ENCODE results near the gene CDH4. TPM values are rescaled to one million over a fixed set of nuclear protein-coding genes. Genes with fewer than 3 reads are reported as not detected.

The CDH4 gene
- total and polyA plus RNA-seq, 2 of the 8 experiments (the other 6 are each of a cell fraction or from before 2014, with no cell fraction given): 4.3 to 7.9 TPM

- Histone ChIP-seq H3K36me3 (ENCODE audit: control insufficient read depth in 2 of 4, insufficient read depth in 4 of 4, low read length in 3 of 4) (no peaks in the 10 kb centered on the region), H4K8ac (ENCODE audit: extremely low read depth, insufficient read depth, low read length) (no peak overlapping the region), H2AK5ac (ENCODE audit: low read depth, low read length) (peak overlapping the region; percentile 94), H3K14ac (ENCODE audit: insufficient read length) (no peak overlapping the region), H3K79me2 (ENCODE audit: control insufficient read depth in 1 of 2, insufficient read depth in 2 of 2, low read length in 2 of 2) (no peaks in the 10 kb centered on the region; a peak in 1 of 4 replicates), H3K4me2 (ENCODE audit: insufficient read depth in 1 of 2, low read depth in 2 of 2, low read length in 2 of 2) (no peak overlapping the region), H3K56ac (replicated peaks; ENCODE audit: insufficient read length, low read depth, low read length) (no peak overlapping the region), H3K79me1 (ENCODE audit: low read depth, low read length) (no peaks in the 10 kb centered on the region), H2BK120ac (replicated peaks; ENCODE audit: low read depth, low read length) (peak overlapping the region; percentile 56), H3K27me3 (replicated peaks in 1 of 4; ENCODE audit: control insufficient read depth in 3 of 4, extremely low read depth in 1 of 4, insufficient read depth in 3 of 4, low read length in 3 of 4) (no peaks in the 10 kb centered on the region), H4K5ac (ENCODE audit: insufficient read length, low read depth, low read length) (no peak overlapping the region), H3K4me3 (ENCODE audit: extremely low read depth in 1 of 4, insufficient read depth in 2 of 4, low read depth in 3 of 4, low read length in 4 of 4) (no peak overlapping the region), H3K23me2 (ENCODE audit: low read depth, low read length) (no peaks in the 10 kb centered on the region; the same call in none of the 2 replicates), H2BK12ac (ENCODE audit: low read depth, low read length) (peak overlapping the region; percentile 89; the same call in 1 of the 2 replicates), H3K4me1 (replicated peaks in 1 of 4; ENCODE audit: control insufficient read depth in 3 of 4, insufficient read depth in 4 of 4, low read length in 3 of 4) (peaks cover 9 to 44% (median 26%) of the 10 kb centered on the region in 4 experiments), H2BK5ac (ENCODE audit: low read depth, low read length) (peak overlapping the region; percentile 77; the same call in 1 of the 2 replicates), H3K4ac (replicated peaks; ENCODE audit: insufficient read length, low read depth, low read length) (peak overlapping the region; percentile 59), H3K9me3 (ENCODE audit: insufficient read depth in 2 of 2, low read depth in 1 of 2, low read length in 1 of 2) (no peaks in the 10 kb centered on the region), H3K9ac (replicated peaks in 1 of 4; ENCODE audit: extremely low read depth in 1 of 4, low read depth in 3 of 4, low read length in 3 of 4) (peak overlapping the region in 1 of 4 experiments; percentile 27; a peak in 1 of 7 replicates), H3K23ac (ENCODE audit: insufficient read length) (no peak overlapping the region), H3K27ac (ENCODE audit: low read depth, low read length) (no peak overlapping the region), H3K18ac (ENCODE audit: extremely low read depth, low read length) (peak overlapping the region; percentile 41; the same call in 1 of the 2 replicates), H2BK20ac (ENCODE audit: low read length) (peak overlapping the region; percentile 94), H4K91ac (replicated peaks; ENCODE audit: insufficient read length, low read length) (peak overlapping the region; percentile 25), H4K20me1 (replicated peaks in 1 of 2; ENCODE audit: control insufficient read depth in 1 of 2, insufficient read depth in 2 of 2, low read length in 2 of 2) (no peaks in the 10 kb centered on the region), H2AFZ (ENCODE audit: low read length) (no peak overlapping the region), H2BK15ac (ENCODE audit: low read length) (peak overlapping the region; percentile 88; the same call in 1 of the 2 replicates)
- POLR2A ChIA-PET (ENCODE audit: partially characterized antibody): no interaction called here
- FAIRE-seq (no peak), DNase-seq (ENCODE audit: low read depth in 1 of 2, low spot score in 2 of 2) (no peak)
- CTCF ChIA-PET (ENCODE audit: partially characterized antibody): no interaction called here
- 83% methylated on average over 12 of the region's 12 CpGs; no CpG with 5 or more reads in 1 of the 2 experiments for WGBS, 2 experiments (ENCODE audit: extremely low coverage in 1 of 2, insufficient coverage in 1 of 2, insufficient read length in 1 of 2, insufficient replicate concordance in 2 of 2, low coverage in 1 of 2, low lambda C conversion rate in 2 of 2, missing lambda C conversion rate in 1 of 2)
- TF ChIP-seq E2F6 (IDR thresholded peaks at IDR 0.05): no peak
These were observed 191.5 kb downstream of the CDH4 start for GRCh38 chr20:61443443-61444126.

All from H1 (cell line).